NT2/D1 (cell line): ENCODE results near the gene ERC2.

Experiments
- DNase-seq: peaks from one replicate; pipeline ENCODE4 v3.0.0-alpha.2; 2011; ENCODE audit warnings: low read depth, low spot score
- H3K27me3 ChIP-seq: 2 replicates; pipeline ENCODE4 v1.6.0; 2011; ENCODE audit warnings: mild to moderate bottlenecking; ENCODE audit not compliant: insufficient read length, insufficient read depth
- H3K36me3 ChIP-seq: 2 replicates; pipeline ENCODE4 v1.6.1; 2011; ENCODE audit warnings: mild to moderate bottlenecking, low read length, mixed read lengths; ENCODE audit not compliant: insufficient read depth, insufficient read length
- H3K4me1 ChIP-seq: 2 replicates; pipeline ENCODE4 v1.5.1; 2011; ENCODE audit not compliant: insufficient read depth, insufficient read length
- H3K4me3 ChIP-seq: 2 replicates; pipeline ENCODE4 v1.5.1; 2011; ENCODE audit warnings: low read depth; ENCODE audit not compliant: insufficient read length
- H3K9ac ChIP-seq: 2 replicates; pipeline ENCODE4 v1.6.0; 2011; ENCODE audit warnings: low read depth; ENCODE audit not compliant: insufficient read length
- H3K9me3 ChIP-seq: 2 replicates; pipeline ENCODE4 v1.5.1; 2011; ENCODE audit warnings: mild to moderate bottlenecking, low read length; ENCODE audit not compliant: insufficient read depth
- SUZ12 ChIP-seq: IDR thresholded peaks from 2 replicates; pipeline ENCODE4 v1.6.1; 2011; ENCODE audit not compliant: insufficient read length, insufficient read depth; ENCODE audit errors: extremely low read depth
- YY1 ChIP-seq: IDR thresholded peaks from 2 replicates; pipeline ENCODE4 v1.6.1; 2011; ENCODE audit not compliant: insufficient read length, insufficient read depth
- ZNF274 ChIP-seq: IDR thresholded peaks from 2 replicates; pipeline ENCODE4 v1.6.1; 2011; ENCODE audit warnings: mild to moderate bottlenecking, low read depth, low read length

The ERC2 gene

DNA sequence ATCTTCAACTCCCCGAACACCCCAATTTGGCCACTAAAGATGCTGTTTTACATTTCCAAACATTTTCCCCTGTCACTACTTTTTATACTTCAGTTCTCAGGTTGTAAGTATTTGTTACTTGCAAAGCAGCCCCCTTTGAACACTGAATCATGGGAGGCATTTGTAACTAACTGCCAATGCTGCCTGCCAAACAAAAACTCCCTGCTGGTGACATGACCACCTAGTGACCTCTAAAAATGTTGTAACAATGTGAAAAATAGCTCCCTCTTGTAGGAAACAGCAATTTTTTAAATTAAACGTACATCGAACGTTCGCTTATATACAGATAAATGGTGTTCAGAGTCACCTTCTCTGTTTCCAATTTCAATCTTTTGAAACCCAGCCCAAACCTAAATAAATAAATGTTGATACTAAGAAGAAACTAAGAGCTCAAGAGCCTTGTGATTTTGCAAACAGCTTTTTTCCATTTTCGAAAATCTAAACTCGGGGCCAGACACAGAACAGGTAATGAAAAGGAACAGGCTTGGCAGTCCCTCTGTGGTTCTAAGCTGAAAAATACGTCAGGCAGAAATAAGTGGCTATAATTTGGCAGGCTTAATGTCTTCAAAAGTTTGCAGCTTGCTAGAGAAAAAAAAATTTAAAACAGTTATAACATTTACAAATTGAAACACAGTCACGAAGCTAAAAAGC is 712.6 kb downstream of the ERC2 start:
- Histone ChIP-seq H3K9me3 (peaks cover 21% of the 10 kb centered on the region), H3K4me1 (no peaks in the 10 kb centered on the region), H3K9ac (no peak overlapping the region), H3K36me3 (no peaks in the 10 kb centered on the region), H3K4me3 (no peak overlapping the region), H3K27me3 (no peaks in the 10 kb centered on the region)
- TF ChIP-seq YY1: no peak
- TF ChIP-seq ZNF274: no peak
- no peak for TF ChIP-seq SUZ12
- no peak for DNase-seq

DNA sequence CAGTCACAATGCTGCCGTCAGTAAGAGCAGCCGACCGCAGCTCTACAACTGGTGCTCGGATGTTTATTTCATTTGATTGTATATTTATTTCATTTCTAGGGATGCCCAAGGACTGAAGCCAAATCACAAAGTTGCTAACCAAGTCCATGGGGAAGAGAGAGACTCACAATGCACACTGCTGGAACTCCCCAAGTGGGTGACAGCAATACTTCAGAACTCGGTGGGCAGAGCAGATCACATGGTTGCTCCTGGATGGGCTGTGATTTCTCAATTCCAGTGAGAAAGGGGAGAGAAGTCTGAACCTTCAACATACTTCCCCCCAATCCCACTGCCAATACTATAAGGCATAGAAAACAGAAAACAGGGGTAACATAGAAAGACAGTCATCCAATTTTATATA is 715.4 kb downstream of the ERC2 start:
- no peaks in the 10 kb centered on the region for H3K36me3 ChIP-seq
- H3K4me1 ChIP-seq: no peaks in the 10 kb centered on the region
- TF ChIP-seq ZNF274 (no peak), YY1 (no peak), SUZ12 (no peak)
- peaks cover 21% of the 10 kb centered on the region for H3K9me3 ChIP-seq
- no peak for DNase-seq
- no peaks in the 10 kb centered on the region for H3K27me3 ChIP-seq
- H3K9ac ChIP-seq: no peak overlapping the region
- H3K4me3 ChIP-seq: no peak overlapping the region

GRCh38 chr3:55751730-55752129 is 716.5 kb downstream of the ERC2 start:
- Histone ChIP-seq H3K4me1 (no peaks in the 10 kb centered on the region), H3K27me3 (no peaks in the 10 kb centered on the region), H3K9ac (no peak overlapping the region), H3K36me3 (no peaks in the 10 kb centered on the region), H3K9me3 (peaks cover 21% of the 10 kb centered on the region), H3K4me3 (no peak overlapping the region)
- no peak for DNase-seq
- TF ChIP-seq ZNF274 (no peak), YY1 (no peak)

GRCh38 chr3:55750525-55750924 is 717.7 kb downstream of the ERC2 start:
- TF ChIP-seq SUZ12 (no peak), YY1 (no peak)
- H3K36me3 ChIP-seq: no peaks in the 10 kb centered on the region
- H3K27me3 ChIP-seq: no peaks in the 10 kb centered on the region
- DNase-seq: no peak
- H3K4me1 ChIP-seq: no peaks in the 10 kb centered on the region
- no peak overlapping the region for H3K9ac ChIP-seq
- H3K4me3 ChIP-seq: no peak overlapping the region
- H3K9me3 ChIP-seq: peaks cover 21% of the 10 kb centered on the region

DNA sequence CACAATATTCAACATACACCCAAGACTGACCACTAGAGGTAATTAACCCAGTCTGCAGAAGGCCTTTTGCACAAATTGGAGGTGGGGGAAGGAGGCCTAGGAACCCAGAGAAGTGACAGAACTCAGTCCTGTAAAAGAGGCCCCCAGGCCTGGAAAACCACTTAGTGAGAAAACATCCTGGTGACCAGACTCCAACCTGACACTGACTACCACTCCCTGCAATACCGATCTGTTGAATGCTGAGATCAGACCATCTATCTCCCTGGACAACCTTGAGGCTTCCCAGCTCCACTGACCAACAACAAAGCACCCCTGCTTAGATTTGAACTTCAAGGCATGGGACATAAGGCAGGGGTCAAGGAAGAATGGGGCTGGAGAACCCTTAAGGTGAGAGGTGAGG is 719.2 kb downstream of the ERC2 start:
- no peak for DNase-seq

GRCh38 chr3:55746808-55747413 is 721.4 kb downstream of the ERC2 start:
- no peaks in the 10 kb centered on the region for H3K4me1 ChIP-seq
- DNase-seq: no peak
- H3K4me3 ChIP-seq: no peak overlapping the region
- no peaks in the 10 kb centered on the region; the same call in 1 of the 2 replicates for H3K9me3 ChIP-seq
- no peaks in the 10 kb centered on the region for H3K27me3 ChIP-seq
- no peak for TF ChIP-seq SUZ12
- TF ChIP-seq ZNF274: no peak
- TF ChIP-seq YY1: no peak
- no peaks in the 10 kb centered on the region for H3K36me3 ChIP-seq
- H3K9ac ChIP-seq: no peak overlapping the region

More for the DNA sequence above, 719.2 kb downstream of the ERC2 start:
- H3K4me3 ChIP-seq: no peak overlapping the region
- H3K36me3 ChIP-seq: no peaks in the 10 kb centered on the region
- peaks cover 17% of the 10 kb centered on the region for H3K9me3 ChIP-seq
- no peaks in the 10 kb centered on the region for H3K4me1 ChIP-seq
- no peaks in the 10 kb centered on the region for H3K27me3 ChIP-seq
- TF ChIP-seq YY1 (no peak), ZNF274 (no peak), SUZ12 (no peak)
- H3K9ac ChIP-seq: no peak overlapping the region

- Histone ChIP-seq H3K36me3 (no peaks in the 10 kb centered on the region), H3K4me1 (no peaks in the 10 kb centered on the region), H3K27me3 (no peaks in the 10 kb centered on the region), H3K9me3 (no peaks in the 10 kb centered on the region), H3K4me3 (no peak overlapping the region), H3K9ac (no peak overlapping the region)
- DNase-seq: no peak
- TF ChIP-seq YY1: no peak
- TF ChIP-seq ZNF274: no peak
- no peak for TF ChIP-seq SUZ12
These were observed 725.5 kb downstream of the ERC2 start for GRCh38 chr3:55742832-55743136.
